ENCODE data around the gene ABCA13.

Gene ABCA13

GRCh38 chr7:48280100-48280499 is 108.8 kb downstream of the ABCA13 start:
- H3K9me3 ChIP-seq: no peaks in the 10 kb centered on the region
- no peaks in the 10 kb centered on the region for H3K27me3 ChIP-seq
- no peak overlapping the region for H3K4me3 ChIP-seq
- no peaks in the 10 kb centered on the region for H3K4me1 ChIP-seq
- no peak for TF ChIP-seq CTCF (IDR thresholded peaks at IDR 0.05)
- no peaks in the 10 kb centered on the region for H3K36me3 ChIP-seq
- no peak for DNase-seq
- intact Hi-C loops (cut with DNase I; ENCODE audit: low total_unique reads): no loop called here
- H3K27ac ChIP-seq: no peak overlapping the region

GRCh38 chr7:48285373-48285772 is 114.1 kb downstream of the ABCA13 start:
- H3K27ac ChIP-seq: no peak overlapping the region
- no peak for TF ChIP-seq CTCF (IDR thresholded peaks at IDR 0.05)
- H3K27me3 ChIP-seq: peaks cover 0 to 3% of the 10 kb centered on the region in 2 donors
- no peaks in the 10 kb centered on the region for H3K36me3 ChIP-seq
- H3K4me1 ChIP-seq: no peaks in the 10 kb centered on the region
- no peak for DNase-seq
- no peak overlapping the region for H3K4me3 ChIP-seq
- intact Hi-C loops (cut with DNase I; ENCODE audit: low total_unique reads): no loop called here
- H3K9me3 ChIP-seq: no peaks in the 10 kb centered on the region

GRCh38 chr7:48286836-48287235 is 115.6 kb downstream of the ABCA13 start:
- Histone ChIP-seq H3K27me3 (peaks cover 0 to 3% of the 10 kb centered on the region in 2 donors), H3K36me3 (no peaks in the 10 kb centered on the region), H3K4me3 (no peak overlapping the region), H3K4me1 (no peaks in the 10 kb centered on the region), H3K9me3 (no peaks in the 10 kb centered on the region), H3K27ac (no peak overlapping the region)
- no peak for DNase-seq
- intact Hi-C loops (cut with DNase I; ENCODE audit: low total_unique reads): no loop called here
- no peak for TF ChIP-seq CTCF (IDR thresholded peaks at IDR 0.05)

- DNase-seq: no peak
- peaks cover 0 to 3% of the 10 kb centered on the region in 2 donors for H3K27me3 ChIP-seq
- H3K36me3 ChIP-seq: no peaks in the 10 kb centered on the region
- no peaks in the 10 kb centered on the region for H3K4me1 ChIP-seq
- TF ChIP-seq CTCF (IDR thresholded peaks at IDR 0.05): no peak
- no peaks in the 10 kb centered on the region for H3K9me3 ChIP-seq
- intact Hi-C loops (cut with DNase I; ENCODE audit: low total_unique reads): no loop called here
- H3K27ac ChIP-seq: no peak overlapping the region
- H3K4me3 ChIP-seq: no peak overlapping the region
Measured at GRCh38 chr7:48289656-48290055, 118.4 kb downstream of the ABCA13 start.

GRCh38 chr7:48292949-48293348 is 121.7 kb downstream of the ABCA13 start:
- no peak overlapping the region for H3K4me3 ChIP-seq
- no peaks in the 10 kb centered on the region for H3K36me3 ChIP-seq
- no peak for TF ChIP-seq CTCF (IDR thresholded peaks at IDR 0.05)
- no peaks in the 10 kb centered on the region for H3K9me3 ChIP-seq
- no peak overlapping the region for H3K27ac ChIP-seq
- intact Hi-C loops (cut with DNase I; ENCODE audit: low total_unique reads): no loop called here
- no peaks in the 10 kb centered on the region for H3K27me3 ChIP-seq
- no peak for DNase-seq
- no peaks in the 10 kb centered on the region for H3K4me1 ChIP-seq

GRCh38 chr7:48295296-48295971 is 124.2 kb downstream of the ABCA13 start:
- TF ChIP-seq CTCF (IDR thresholded peaks at IDR 0.05): no peak
- intact Hi-C loops (cut with DNase I; ENCODE audit: low total_unique reads): no loop called here
- no peak overlapping the region for H3K4me3 ChIP-seq
- no peaks in the 10 kb centered on the region for H3K36me3 ChIP-seq
- no peak overlapping the region for H3K27ac ChIP-seq
- H3K4me1 ChIP-seq: no peaks in the 10 kb centered on the region
- no peak for DNase-seq
- no peaks in the 10 kb centered on the region for H3K27me3 ChIP-seq
- H3K9me3 ChIP-seq: no peaks in the 10 kb centered on the region
